Activated T-helper 17 cell treated with anti-CD3 and anti-CD28 coated beads, Interleukin-2, amount 50 U/mL, for 72 hours (primary cell): ENCODE measurements around the gene NLGN4X. TPM values are rescaled to one million over a fixed set of nuclear protein-coding genes. Genes with fewer than 3 reads are reported as not detected.

Source experiments
- ATAC-seq: fragments of 150-1000 bp; cut with Tn5 transposase; replicated peaks from 2 replicates; pipeline ENCODE4 v1.10.0; 2021; ENCODE audit warnings: mild to moderate bottlenecking, moderate library complexity
- H3K27ac Mint-ChIP-seq: one replicate; pipeline ENCODE4 v1.8.0; 2022; ENCODE audit warnings: mixed read lengths
- H3K27me3 Mint-ChIP-seq: one replicate; pipeline ENCODE4 v1.8.0; 2022; ENCODE audit warnings: mixed read lengths
- H3K36me3 Mint-ChIP-seq: one replicate; pipeline ENCODE4 v1.8.0; 2022; ENCODE audit warnings: low read depth, mild to moderate bottlenecking, mixed read lengths
- H3K4me1 Mint-ChIP-seq: one replicate; pipeline ENCODE4 v1.8.0; 2022; ENCODE audit warnings: mixed read lengths
- H3K4me3 Mint-ChIP-seq: one replicate; pipeline ENCODE4 v1.8.0; 2022; ENCODE audit warnings: mild to moderate bottlenecking, mixed read lengths
- H3K9me3 Mint-ChIP-seq: one replicate; pipeline ENCODE4 v1.8.0; 2022; ENCODE audit warnings: mixed read lengths
- total RNA-seq, 2 donors: library from RNA; stranded (reverse); gene quantifications; one replicate each; pipeline ENCODE4 v1.2.3, GENCODE V29; 2022

The NLGN4X gene
- total RNA-seq, 2 donors from 2014 or later: not detected

DNA sequence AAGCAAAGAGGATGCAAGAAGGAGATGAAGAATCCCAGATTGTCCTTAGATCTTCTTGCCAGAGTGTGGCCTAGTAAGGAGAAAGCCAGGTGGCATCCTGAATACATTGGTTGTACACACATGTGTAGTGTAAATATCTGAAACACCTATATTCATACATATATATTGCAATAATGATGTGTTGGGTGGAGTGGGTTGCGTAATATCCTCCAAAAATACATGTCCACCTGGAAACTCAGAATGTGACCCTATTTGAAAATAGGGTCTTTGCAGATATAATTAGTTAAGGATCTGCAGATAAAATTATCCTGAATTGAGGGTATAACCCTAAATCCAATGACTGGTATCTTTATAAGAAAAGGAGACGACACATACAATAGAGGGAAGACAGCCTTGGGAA, 216.3 kb downstream of the NLGN4X start:
- no peak for ATAC-seq
- Mint-ChIP-seq H3K4me1 (no peaks in the 10 kb centered on the region), H3K9me3 (no peaks in the 10 kb centered on the region), H3K4me3 (no peak overlapping the region), H3K27me3 (peaks cover 3% of the 10 kb centered on the region), H3K36me3 (no peaks in the 10 kb centered on the region), H3K27ac (no peak overlapping the region)

DNA sequence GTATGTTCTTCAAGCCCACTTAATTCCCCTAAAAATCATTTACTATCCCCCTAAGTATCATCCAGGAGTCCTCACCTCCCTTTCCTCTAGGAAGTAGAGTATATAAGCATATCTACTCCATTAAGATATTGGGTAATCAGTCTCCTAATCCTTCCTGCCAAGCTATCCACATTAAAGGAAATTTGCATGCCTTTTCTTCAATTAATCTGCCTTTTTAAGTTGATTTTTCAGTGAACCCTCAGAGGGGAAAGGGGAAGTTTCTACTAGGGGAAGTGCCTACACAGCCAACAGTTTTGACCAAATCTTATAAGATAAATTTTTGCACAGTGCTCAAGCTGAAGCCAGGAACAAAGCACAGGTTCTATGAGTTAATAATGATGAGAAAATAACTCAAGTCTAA, 222.8 kb downstream of the NLGN4X start:
- no peak for ATAC-seq
- Mint-ChIP-seq H3K9me3 (no peaks in the 10 kb centered on the region), H3K36me3 (no peaks in the 10 kb centered on the region), H3K27ac (no peak overlapping the region), H3K27me3 (no peaks in the 10 kb centered on the region), H3K4me1 (no peaks in the 10 kb centered on the region), H3K4me3 (no peak overlapping the region)

DNA sequence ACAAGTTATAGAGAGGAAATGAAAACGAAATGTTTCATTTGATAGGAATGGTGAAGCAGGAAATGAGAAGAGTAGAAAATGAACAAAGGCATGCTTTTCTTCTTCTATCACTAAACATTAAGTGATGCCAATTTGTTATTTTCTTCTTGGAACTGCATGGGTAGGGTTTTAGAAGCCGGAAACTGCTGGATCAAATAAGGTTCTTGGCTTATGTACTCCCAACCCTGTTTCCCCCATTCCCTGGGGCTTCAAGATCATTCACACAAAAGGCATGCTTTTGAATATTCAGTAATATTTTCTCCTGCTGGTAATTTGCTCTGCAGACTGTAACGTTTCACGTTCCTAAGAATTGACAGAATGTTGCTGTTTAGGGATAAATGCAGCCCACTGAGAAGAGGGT, 224.1 kb downstream of the NLGN4X start:
- Mint-ChIP-seq H3K27me3 (no peaks in the 10 kb centered on the region), H3K36me3 (no peaks in the 10 kb centered on the region), H3K27ac (no peak overlapping the region), H3K4me3 (no peak overlapping the region), H3K9me3 (no peaks in the 10 kb centered on the region), H3K4me1 (no peaks in the 10 kb centered on the region)
- ATAC-seq: no peak

DNA sequence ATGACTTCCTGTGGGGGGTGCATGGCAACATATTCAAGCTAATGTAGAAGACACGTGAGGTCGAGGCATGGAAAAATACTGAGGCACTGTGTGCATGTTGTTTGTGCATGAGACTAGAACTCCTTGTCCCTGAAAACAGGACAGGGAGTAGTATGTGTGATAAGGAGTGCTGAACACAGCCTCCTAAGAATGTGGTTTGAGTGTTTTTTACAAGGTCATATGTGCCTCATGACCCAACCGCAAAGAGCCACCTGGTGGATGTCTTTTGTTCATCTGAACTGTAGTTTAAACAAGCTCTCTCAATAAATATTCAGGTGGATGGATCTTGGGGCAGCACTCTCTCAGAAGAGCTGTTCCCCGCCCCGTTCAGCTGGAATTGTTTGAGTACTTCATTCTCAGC, 226.6 kb downstream of the NLGN4X start:
- no peaks in the 10 kb centered on the region for H3K36me3 Mint-ChIP-seq
- H3K9me3 Mint-ChIP-seq: no peaks in the 10 kb centered on the region
- no peak overlapping the region for H3K4me3 Mint-ChIP-seq
- H3K27ac Mint-ChIP-seq: no peak overlapping the region
- H3K27me3 Mint-ChIP-seq: no peaks in the 10 kb centered on the region
- no peaks in the 10 kb centered on the region for H3K4me1 Mint-ChIP-seq
- ATAC-seq: no peak

DNA sequence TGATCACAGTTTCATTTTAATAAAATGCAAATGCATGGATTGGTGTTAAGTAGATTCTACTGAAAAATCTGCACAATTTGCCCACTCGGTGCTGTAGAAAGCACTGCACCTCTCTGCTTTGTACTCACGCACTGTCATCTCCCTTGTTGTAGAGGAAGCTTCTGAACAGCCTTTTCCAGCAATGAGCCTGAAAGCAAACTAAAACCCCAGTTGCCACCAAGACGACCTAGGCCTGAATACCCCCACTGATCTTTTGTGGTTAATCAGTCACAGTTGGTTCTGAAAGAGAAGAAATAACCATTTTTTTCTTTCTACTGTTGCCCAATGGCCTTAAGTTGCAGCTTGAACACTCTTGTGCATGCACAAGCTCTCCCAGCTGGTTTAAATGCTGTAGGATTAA, 229.8 kb downstream of the NLGN4X start:
- no peak overlapping the region for H3K4me3 Mint-ChIP-seq

DNA sequence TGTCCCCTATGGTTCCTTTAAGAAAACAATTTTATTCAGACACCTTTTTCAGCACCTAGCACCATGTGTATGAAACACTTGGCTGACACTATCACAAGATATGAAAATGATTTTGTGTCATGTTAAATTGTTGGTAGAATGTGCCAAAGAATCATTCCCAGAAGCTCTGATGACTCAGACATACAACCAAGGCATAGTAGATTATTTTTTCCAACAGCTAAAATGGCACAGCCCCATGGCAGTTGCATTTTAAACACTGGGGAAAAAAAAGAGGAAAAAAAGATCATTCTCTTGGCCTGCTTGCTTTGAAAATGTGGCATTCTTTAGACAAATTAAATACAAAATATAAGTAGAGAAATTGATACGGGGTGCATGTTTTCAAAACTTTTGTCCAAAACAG, 230.2 kb downstream of the NLGN4X start:
- Mint-ChIP-seq H3K27ac (no peak overlapping the region), H3K4me3 (no peak overlapping the region), H3K27me3 (no peaks in the 10 kb centered on the region), H3K36me3 (no peaks in the 10 kb centered on the region), H3K4me1 (no peaks in the 10 kb centered on the region), H3K9me3 (no peaks in the 10 kb centered on the region)
- ATAC-seq: no peak

More for the DNA sequence above, 229.8 kb downstream of the NLGN4X start:
- Mint-ChIP-seq H3K36me3 (no peaks in the 10 kb centered on the region), H3K4me1 (no peaks in the 10 kb centered on the region), H3K9me3 (no peaks in the 10 kb centered on the region), H3K27ac (no peak overlapping the region), H3K27me3 (no peaks in the 10 kb centered on the region)
- ATAC-seq: no peak

DNA sequence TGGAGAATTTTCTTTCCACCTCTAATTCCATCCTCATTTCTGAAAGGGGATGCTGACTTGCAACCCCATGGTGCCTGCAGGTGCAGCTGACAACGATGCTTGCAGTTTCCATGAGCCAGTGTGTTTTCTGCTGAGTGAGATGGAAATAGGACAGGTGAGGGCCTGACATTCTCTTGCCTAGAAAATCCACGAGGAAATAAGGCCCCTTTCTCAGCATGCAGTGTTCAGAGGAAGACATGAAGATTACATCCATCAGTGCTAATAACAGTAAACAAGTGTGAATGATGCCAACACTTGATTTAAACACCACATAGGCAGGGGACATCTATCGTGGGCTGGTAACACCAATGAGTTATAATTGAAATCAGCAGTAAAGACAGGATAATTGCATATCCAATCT, 237.3 kb downstream of the NLGN4X start:
- ATAC-seq: no peak
- no peaks in the 10 kb centered on the region for H3K27me3 Mint-ChIP-seq
- no peak overlapping the region for H3K27ac Mint-ChIP-seq
- no peak overlapping the region for H3K4me3 Mint-ChIP-seq
- H3K36me3 Mint-ChIP-seq: no peaks in the 10 kb centered on the region
- H3K9me3 Mint-ChIP-seq: no peaks in the 10 kb centered on the region
- no peaks in the 10 kb centered on the region for H3K4me1 Mint-ChIP-seq

DNA sequence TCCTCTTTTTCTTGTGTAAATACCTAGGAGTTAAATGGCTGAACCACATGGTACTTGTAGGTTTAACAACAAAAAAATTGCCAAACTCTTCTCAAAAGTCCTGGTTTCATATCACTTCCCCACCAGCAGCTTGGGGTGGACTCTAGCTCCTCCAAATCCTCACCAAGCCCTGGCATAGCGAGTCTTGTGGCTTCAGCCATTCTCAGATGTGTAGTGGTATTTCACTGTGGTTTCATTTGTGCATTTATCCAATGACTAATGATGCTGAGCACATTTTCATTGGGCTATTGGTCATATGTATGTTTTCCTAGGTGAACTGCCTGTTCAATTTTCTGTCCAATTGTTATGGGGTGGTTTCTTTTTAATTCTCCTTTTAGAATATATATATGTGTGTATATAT, 249.3 kb downstream of the NLGN4X start:
- no peak overlapping the region for H3K27ac Mint-ChIP-seq
- peaks cover 5% of the 10 kb centered on the region for H3K9me3 Mint-ChIP-seq
- ATAC-seq: no peak
- H3K4me1 Mint-ChIP-seq: no peaks in the 10 kb centered on the region
- no peak overlapping the region for H3K4me3 Mint-ChIP-seq
- no peaks in the 10 kb centered on the region for H3K27me3 Mint-ChIP-seq
- H3K36me3 Mint-ChIP-seq: no peaks in the 10 kb centered on the region

DNA sequence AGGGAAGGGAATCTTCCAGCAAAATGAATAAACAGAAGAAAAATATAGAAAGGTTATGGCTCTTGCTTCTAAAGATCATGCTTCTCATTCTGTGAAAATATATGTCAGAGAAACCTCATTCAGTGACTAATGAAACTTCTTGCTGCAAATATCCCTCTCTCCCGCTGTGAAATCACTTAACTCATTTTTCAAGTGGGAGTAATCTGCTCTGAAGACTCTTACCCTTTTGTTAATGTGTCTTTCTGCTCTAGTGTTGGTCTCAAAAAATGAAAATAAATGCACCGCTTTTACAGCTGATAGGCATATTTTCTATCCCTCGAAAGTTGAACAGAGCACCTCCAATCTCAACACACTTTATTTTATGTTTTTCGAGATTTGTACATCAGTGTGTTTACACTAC, 252.3 kb downstream of the NLGN4X start:
- no peak for ATAC-seq
- Mint-ChIP-seq H3K27ac (no peak overlapping the region), H3K36me3 (no peaks in the 10 kb centered on the region)

DNA sequence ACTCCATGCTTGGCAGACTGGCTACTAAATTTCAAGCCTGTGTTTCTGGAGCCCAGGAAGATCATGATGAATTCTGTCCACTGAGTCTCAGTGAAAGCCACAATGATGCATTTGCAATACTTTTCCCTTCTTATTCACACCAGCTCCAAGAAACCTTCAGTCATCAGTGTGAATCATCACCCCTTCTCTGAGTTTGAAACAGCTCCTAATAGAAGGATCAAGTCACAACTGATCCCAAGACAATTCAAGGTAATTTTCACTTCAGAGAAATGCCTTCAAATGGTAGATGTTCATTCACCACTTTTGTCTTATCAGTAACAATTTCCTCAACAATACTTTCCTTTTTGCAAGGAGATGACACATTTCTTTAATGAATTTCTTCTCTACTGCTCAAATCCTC, 257.4 kb downstream of the NLGN4X start:
- Mint-ChIP-seq H3K27ac (no peak overlapping the region), H3K36me3 (no peaks in the 10 kb centered on the region), H3K27me3 (no peaks in the 10 kb centered on the region), H3K4me3 (no peak overlapping the region), H3K4me1 (no peaks in the 10 kb centered on the region), H3K9me3 (no peaks in the 10 kb centered on the region)
- no peak for ATAC-seq

More for the DNA sequence above, 252.3 kb downstream of the NLGN4X start:
- Mint-ChIP-seq H3K4me1 (no peaks in the 10 kb centered on the region), H3K27me3 (no peaks in the 10 kb centered on the region), H3K9me3 (no peaks in the 10 kb centered on the region), H3K4me3 (no peak overlapping the region)

DNA sequence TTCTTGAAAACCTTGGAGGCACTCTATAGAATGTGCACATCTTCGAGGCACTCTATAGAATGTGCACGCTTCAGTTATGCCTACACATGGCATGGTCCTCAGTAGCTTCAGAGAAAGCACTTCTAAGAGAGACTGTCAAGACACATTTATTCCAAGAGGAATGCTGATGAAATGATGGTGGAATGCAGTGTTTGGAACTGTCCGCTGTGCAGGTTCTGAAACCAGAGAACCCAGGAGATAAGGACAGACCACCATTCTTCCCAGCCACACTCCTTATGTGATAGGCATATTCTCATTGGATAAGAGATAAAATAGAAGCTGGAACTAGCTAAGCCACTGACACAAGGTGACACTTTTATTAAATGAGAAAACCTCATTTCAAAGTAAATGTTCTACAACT, 263.3 kb downstream of the NLGN4X start:
- Mint-ChIP-seq H3K4me1 (no peaks in the 10 kb centered on the region), H3K4me3 (no peak overlapping the region), H3K27ac (no peak overlapping the region), H3K27me3 (no peaks in the 10 kb centered on the region), H3K9me3 (no peaks in the 10 kb centered on the region), H3K36me3 (no peaks in the 10 kb centered on the region)
- no peak for ATAC-seq

DNA sequence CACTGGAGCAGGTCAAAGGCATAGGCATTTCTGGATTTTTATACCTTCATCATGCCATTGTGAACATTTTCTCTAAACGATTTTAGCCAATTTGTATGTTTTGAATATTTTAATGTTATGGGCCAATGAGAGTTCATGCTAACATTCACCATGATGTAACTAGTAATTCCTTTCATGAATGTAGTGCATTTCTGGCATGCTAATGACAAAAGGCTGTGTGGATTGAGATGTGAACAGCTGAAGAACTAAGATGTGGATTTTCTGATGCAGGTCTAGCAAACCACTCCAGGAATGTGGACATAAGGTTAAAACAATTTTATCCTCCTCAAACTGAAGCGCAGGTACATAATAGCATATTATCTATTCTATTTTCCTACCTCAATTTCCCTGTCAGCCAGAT, 269.4 kb downstream of the NLGN4X start:
- Mint-ChIP-seq H3K27ac (no peak overlapping the region), H3K4me3 (no peak overlapping the region), H3K36me3 (no peaks in the 10 kb centered on the region), H3K9me3 (no peaks in the 10 kb centered on the region), H3K4me1 (no peaks in the 10 kb centered on the region), H3K27me3 (no peaks in the 10 kb centered on the region)
- no peak for ATAC-seq

DNA sequence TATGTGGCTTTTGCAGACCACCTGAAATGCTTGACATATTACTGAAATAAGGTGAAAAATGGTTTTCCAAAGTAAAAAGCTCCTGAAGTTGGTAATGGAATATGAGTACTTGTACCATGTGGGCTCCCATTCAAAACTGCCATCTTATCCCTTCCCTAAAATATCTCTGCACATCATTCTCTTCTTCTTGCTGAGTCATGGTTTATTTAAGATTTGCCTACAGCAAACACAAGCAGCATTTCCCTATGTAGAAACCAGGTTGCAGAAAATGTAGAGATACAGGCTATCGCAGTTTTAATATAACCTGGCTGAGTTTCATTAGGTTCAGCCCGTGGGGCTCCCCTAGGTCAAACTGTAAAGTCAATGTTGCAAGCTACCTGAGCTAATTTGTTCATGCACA, 270.1 kb downstream of the NLGN4X start:
- H3K36me3 Mint-ChIP-seq: no peaks in the 10 kb centered on the region
- ATAC-seq: no peak
- no peaks in the 10 kb centered on the region for H3K27me3 Mint-ChIP-seq
- H3K27ac Mint-ChIP-seq: no peak overlapping the region
- no peaks in the 10 kb centered on the region for H3K4me1 Mint-ChIP-seq
- H3K4me3 Mint-ChIP-seq: no peak overlapping the region
- H3K9me3 Mint-ChIP-seq: no peaks in the 10 kb centered on the region

DNA sequence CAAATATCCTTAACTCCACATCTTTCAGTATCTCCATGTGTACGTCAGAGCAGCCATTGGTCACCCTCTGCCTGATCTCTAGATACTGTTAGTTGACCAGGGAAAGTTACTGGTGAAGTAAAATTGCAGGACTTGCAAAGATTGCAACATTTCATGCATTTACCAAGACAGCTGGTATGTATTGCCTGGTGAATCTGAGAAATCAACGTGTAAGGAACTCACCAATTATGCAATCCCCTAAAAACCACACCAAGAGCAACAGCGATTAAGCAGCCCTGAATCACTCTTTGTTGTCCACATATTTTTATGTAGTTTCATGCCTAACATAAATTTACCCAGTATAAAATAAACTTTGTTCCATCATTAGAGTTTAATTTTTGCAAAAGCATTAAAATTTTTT, 271.2 kb downstream of the NLGN4X start:
- no peak overlapping the region for H3K27ac Mint-ChIP-seq
- H3K36me3 Mint-ChIP-seq: no peaks in the 10 kb centered on the region
- H3K4me3 Mint-ChIP-seq: no peak overlapping the region
- ATAC-seq: no peak
- H3K9me3 Mint-ChIP-seq: no peaks in the 10 kb centered on the region
- no peaks in the 10 kb centered on the region for H3K27me3 Mint-ChIP-seq
- no peaks in the 10 kb centered on the region for H3K4me1 Mint-ChIP-seq

DNA sequence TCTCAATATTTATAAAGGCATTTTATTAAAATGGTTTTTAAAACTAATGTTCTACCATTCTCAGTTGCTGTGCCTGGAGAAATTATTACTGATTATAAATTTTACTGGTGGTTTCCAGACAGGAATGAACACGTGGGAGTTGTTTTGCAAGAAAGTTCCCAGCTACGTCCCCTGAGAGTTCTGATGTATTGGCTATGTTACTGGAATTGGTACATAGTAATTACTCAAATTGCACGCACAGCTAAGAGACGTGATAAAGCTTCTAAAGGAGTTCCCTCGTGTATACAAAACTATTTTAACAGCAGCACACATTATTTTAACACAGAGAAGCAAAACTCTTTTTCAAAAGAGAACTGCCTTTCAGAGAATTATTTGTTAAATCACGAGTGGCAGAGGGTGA, 292.2 kb downstream of the NLGN4X start:
- no peaks in the 10 kb centered on the region for H3K9me3 Mint-ChIP-seq
- no peak overlapping the region for H3K27ac Mint-ChIP-seq
- H3K36me3 Mint-ChIP-seq: no peaks in the 10 kb centered on the region
- H3K4me1 Mint-ChIP-seq: no peaks in the 10 kb centered on the region
- no peaks in the 10 kb centered on the region for H3K27me3 Mint-ChIP-seq
- H3K4me3 Mint-ChIP-seq: no peak overlapping the region
- no peak for ATAC-seq

DNA sequence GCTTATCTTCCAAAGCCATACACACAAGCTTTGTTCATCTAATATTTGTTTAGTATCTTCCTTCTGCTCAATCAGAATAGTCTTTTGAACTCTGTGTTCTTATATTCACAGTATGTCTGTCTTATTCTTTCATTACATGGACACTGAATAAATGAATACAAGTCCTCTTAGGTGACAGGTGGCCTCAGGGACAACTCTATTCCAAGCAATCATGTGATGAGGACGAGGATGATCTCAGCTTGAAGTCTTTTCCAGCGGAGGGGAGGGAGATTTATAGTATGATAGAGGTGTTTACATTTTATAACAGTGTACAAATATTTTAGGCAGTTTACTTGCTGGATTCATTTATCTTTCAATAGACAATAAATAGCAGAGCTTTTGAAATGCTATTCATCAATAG, 300.4 kb downstream of the NLGN4X start:
- no peak overlapping the region for H3K27ac Mint-ChIP-seq
- no peaks in the 10 kb centered on the region for H3K27me3 Mint-ChIP-seq
- no peaks in the 10 kb centered on the region for H3K4me1 Mint-ChIP-seq
- no peak overlapping the region for H3K4me3 Mint-ChIP-seq
- H3K36me3 Mint-ChIP-seq: no peaks in the 10 kb centered on the region
- no peak for ATAC-seq
- H3K9me3 Mint-ChIP-seq: no peaks in the 10 kb centered on the region
